ENCODE results near the gene PPIP5K1.
A peak's percentile ranks its signal among the peaks of the same experiment; 100 is the strongest.

Gene PPIP5K1

GRCh38 chr15:43499635-43500034 lies 90.4 kb downstream of the PPIP5K1 start:
- in situ Hi-C loops (cut with HindIII; ENCODE audit: low sequenced_read_pairs), result no loop called here
- no peak for DNase-seq (ENCODE audit: low read depth, low spot score)
- no peak overlapping the region for H3K4me3 ChIP-seq (ENCODE audit: low read depth, low read length)
- TF ChIP-seq CTCF (IDR thresholded peaks at IDR 0.05; ENCODE audit: low read depth, low read length), result no peak

GRCh38 chr15:43498990-43499389 lies 91.0 kb downstream of the PPIP5K1 start:
- TF ChIP-seq CTCF (IDR thresholded peaks at IDR 0.05; ENCODE audit: low read depth, low read length), result no peak
- H3K4me3 ChIP-seq (ENCODE audit: low read depth, low read length), result no peak overlapping the region
- no peak for DNase-seq (ENCODE audit: low read depth, low spot score)
- in situ Hi-C loops (cut with HindIII; ENCODE audit: low sequenced_read_pairs), result no loop called here

- in situ Hi-C loops (cut with HindIII; ENCODE audit: low sequenced_read_pairs), result no loop called here
Measured at GRCh38 chr15:43493703-43494472, 96.1 kb downstream of the PPIP5K1 start.

GRCh38 chr15:43492673-43493601 lies 97.1 kb downstream of the PPIP5K1 start, which contains the start of gene TP53BP1:
Gene TP53BP1 (minus strand): TSS chr15:43493156. CDS start chr15:43493043, 113 bp downstream.
- no peak for TF ChIP-seq CTCF (IDR thresholded peaks at IDR 0.05; ENCODE audit: low read depth, low read length)
- in situ Hi-C loops (cut with HindIII; ENCODE audit: low sequenced_read_pairs), result no loop called here
- DNase-seq (ENCODE audit: low read depth, low spot score), result peak; percentile 94
- H3K4me3 ChIP-seq (ENCODE audit: low read depth, low read length), result peak within 1 kb of the TSS; percentile 91

More at GRCh38 chr15:43493703-43494472, 96.1 kb downstream of the PPIP5K1 start:
- TF ChIP-seq CTCF (IDR thresholded peaks at IDR 0.05; ENCODE audit: low read depth, low read length), result no peak
- DNase-seq (ENCODE audit: low read depth, low spot score), result no peak
- H3K4me3 ChIP-seq (ENCODE audit: low read depth, low read length), result peak overlapping the region; percentile 91

- DNase-seq (ENCODE audit: low read depth, low spot score), result no peak
Measured at GRCh38 chr15:43492266-43492665, 97.7 kb downstream of the PPIP5K1 start.

More at GRCh38 chr15:43492266-43492665, 97.7 kb downstream of the PPIP5K1 start:
- TF ChIP-seq CTCF (IDR thresholded peaks at IDR 0.05; ENCODE audit: low read depth, low read length), result no peak
- peak overlapping the region; percentile 91 for H3K4me3 ChIP-seq (ENCODE audit: low read depth, low read length)
- in situ Hi-C loops (cut with HindIII; ENCODE audit: low sequenced_read_pairs), result no loop called here
